Measurements from ENCODE around the gene AIG1.

AIG1 gene

DNA sequence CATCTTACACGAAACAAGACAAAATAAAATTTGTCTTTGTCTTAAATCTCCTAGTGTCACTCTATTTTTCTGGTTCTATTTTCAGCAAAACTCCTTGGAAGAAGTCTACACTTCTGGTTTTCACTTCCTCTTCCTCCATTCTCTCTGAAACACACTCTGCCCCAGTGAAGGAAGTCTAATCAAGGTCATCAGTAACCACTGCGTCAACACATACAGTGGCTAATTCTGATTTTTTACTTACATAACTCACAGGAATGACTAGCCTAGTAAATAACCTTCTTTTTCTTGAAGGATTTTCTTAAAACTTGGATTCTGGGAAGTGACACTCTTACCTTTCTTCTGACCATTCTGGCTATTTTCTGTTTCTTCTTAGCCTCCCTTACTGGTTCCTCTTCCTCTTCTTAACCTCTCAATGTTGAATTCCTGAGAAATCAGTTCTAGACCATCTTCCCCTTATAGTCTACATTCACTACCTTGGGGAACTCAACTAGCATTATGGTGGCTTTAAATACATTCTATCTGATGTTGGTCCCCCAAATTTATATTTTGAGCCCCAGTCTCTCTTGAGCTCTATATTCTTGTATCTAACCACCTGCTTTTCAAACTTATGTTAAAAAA, 37.5 kb downstream of the AIG1 start:
- no peak for DNase-seq

DNA sequence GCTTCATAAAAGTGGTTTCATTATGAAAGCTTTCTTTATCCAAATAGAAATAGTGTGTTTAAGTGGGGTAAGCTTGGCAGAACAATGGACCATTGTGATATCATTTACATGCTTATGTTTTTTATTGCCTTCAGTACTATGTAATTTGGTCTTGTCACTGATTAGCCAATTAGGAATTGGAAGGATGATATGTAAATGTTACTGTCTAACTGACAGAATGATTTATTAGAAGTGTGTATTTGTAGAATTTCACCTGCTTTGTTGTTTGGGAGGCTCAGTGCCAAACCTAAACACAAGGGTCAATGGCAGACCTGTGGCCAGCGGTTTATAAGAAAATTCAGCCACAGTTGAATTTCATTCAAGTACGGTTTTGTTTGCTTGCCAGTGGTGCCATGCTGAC, 39.0 kb downstream of the AIG1 start:
- no peak for DNase-seq

GRCh38 chr6:143100429-143100828, 39.7 kb downstream of the AIG1 start:
- no peak for DNase-seq

- no peak for DNase-seq
These were observed 43.2 kb downstream of the AIG1 start for GRCh38 chr6:143103916-143104315.

GRCh38 chr6:143107440-143107839, 46.8 kb downstream of the AIG1 start:
- no peak for DNase-seq

DNA sequence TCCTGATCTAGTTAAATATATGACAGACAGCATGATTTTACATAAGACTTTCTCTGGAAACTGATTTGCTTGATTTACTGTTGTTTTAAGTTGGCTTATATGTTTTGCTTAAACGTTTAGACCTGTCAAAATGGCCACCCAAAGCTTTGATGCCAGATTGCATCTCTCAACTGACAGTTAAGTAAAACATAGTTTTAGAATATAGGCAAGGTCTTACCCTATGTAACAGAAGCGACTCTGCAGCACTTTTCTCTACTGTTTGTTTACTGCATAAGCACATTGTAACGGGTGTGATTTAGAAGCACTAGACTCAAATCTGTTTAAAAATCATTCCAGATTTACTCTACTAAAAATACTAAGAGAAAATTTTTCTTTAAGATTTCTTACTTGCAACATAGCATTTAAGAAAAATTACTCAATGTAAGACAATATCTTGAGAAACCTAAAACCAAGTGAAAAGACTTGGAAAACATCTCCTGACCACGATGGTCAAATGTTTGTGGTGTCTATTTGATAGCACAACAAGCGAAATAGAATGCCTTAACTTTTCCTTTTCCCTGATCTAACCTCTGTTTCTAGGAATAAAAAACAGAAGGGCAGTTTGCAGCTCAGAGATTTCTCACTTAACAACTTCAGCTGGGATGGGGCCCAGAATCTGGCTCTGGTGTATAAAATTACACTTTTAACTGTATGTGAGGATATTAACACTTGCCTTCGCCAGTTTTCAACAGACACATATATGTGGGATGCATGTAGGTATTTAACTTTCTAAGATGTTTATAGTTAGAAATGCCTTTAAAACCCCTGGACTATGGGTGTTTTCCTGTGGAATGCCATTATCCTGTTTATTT, 47.4 kb downstream of the AIG1 start:
- DNase-seq: no peak

- no peak for DNase-seq
These were observed 48.5 kb downstream of the AIG1 start for GRCh38 chr6:143109196-143109595.

- no peak for DNase-seq
These were observed 49.9 kb downstream of the AIG1 start for GRCh38 chr6:143110572-143110971.

GRCh38 chr6:143110996-143111395, 50.3 kb downstream of the AIG1 start:
- DNase-seq: no peak

DNA sequence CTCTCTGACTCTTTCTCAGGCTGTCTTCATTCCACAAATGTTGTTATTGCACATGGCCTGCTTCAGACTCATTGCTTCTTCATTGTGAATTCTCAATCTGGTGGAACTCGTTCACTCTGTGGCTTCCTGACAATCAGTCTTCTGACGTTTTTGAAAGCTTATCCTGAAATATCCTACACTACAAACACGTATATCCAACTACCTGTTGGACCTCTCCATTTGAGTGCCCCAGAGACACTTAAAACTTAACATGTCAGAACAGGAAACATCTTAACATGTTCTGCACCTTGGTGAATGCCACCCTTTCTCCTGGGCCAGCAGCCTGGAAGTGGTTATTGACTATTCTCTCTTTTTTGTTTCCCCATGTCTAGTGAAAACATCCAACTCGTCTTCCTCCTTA, 50.8 kb downstream of the AIG1 start:
- DNase-seq: no peak

DNA sequence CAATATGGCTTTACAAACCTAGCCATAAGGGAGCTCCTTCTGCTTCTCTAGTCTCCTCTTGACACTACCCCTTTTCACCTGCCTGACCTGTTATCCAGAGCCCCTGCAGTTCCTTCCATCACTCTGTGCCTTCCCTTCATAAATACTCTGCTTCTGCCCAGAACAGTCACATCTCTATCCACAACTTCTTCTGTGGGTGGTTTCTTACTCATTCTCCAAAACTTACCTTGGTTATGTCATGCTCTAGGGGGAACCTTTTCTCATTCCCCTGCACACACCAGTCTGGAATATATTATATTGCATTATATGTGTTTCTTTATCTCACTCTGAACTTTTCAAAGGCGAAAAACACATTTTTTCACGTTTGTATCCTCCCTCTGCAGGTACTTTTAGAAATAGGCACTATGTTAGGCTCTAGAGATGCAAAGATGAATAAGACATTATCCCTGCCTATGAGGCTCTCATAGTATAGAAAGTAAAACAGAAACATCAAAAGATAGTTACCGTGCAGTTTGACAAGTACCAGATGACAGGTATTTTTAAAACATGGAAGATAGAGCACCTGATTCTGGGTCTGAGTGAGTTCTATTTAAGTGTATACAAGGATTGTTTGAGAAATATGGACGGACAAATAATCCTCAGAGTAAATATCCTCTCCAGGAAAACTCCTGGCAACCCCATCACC, 51.5 kb downstream of the AIG1 start:
- DNase-seq: no peak

GRCh38 chr6:143112837-143113236, 52.1 kb downstream of the AIG1 start:
- DNase-seq: no peak

- DNase-seq: no peak
These were observed 55.0 kb downstream of the AIG1 start for GRCh38 chr6:143115728-143116127.

GRCh38 chr6:143117108-143117507, 56.4 kb downstream of the AIG1 start:
- no peak for DNase-seq

- DNase-seq: no peak
These were observed 58.6 kb downstream of the AIG1 start for GRCh38 chr6:143119260-143119659.

DNA sequence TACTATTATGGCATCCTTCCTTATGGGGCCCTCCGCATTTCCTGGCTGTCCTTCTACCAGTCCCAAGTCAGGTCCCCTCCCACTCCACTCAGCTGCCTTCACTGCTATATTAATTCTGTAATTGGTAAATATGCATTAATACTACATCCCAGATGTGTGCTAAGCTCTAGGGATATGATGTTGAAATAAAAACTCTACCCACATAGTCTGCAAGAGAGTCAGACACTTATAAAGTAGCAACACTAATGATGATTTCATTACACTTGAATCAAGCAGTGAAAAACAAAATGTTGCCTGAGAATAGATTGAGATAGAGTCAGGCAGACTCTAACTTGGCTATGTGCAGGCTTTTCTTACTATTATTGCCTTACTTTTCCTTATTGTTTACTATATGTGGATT, 62.4 kb downstream of the AIG1 start:
- no peak for DNase-seq

DNA sequence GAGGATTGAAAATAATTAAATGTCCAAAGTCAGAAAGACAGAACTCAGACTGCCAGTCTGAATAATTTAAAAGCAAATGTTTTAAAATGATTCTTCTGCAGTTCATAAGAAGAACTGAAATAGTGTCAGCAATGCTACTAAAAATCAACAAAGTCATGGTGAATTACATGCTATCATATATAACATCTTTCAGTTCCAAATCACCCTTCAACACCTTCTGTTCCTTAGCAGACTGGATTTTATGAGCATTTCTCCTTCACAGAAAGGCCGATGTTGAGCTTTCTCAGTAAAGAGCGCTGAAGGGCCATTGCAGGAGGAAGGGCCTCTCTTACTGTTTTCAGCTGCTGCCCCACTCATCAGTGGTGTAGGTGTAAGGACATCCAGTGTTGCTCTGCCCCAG, 63.3 kb downstream of the AIG1 start:
- no peak for DNase-seq

DNA sequence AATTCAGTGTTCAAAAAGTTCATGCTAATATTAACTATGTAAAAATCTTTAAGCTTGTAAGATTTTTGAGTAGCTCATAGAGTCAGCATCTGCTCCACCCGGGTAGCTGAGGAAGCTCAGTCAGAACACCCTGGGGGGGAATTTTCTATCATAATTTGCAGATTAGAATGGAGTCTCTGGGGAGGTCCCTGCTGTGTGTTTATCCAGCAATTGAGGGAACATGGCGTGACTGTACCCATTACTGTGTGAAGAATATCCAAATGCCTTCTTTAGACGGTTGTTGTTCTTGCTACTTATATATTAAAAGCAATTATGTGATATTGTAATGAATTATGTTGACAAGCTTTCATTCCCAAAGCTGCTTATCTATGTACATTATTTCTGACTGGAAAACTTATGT, 64.8 kb downstream of the AIG1 start:
- no peak for DNase-seq

DNA sequence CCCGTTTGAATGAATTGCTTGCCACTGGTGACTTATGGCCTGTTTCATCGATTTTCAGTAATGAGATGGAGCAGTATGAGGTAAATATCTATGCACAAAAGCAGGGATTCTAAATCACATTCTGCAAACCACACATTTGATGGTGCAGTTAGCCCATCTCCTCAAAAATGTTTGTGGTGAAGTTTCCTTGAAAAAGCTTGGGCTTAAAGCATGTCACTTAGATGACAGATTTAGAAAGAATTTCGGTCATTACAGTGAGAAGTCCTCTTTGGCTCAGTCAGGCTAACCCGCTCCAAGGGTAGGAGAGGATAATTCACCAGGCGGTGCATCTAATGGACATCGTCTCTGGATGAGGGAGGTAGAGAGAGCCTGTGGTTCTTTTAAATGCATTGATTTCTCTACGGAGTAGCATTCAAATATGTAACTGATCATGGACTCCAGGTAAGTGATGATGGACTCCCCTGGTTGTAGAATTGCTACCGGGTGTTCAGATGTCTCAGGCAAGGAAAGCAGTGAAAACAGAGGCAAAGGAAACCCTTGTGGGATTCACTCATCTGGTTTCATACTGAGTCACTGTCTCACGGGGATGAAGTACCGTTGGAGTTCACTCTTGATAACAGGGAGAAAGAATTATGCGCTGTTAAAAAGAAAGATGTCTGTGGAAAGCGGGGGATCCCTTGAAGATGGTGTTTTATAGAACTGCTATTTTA, 65.3 kb downstream of the AIG1 start:
- DNase-seq: no peak

GRCh38 chr6:143126574-143126941, 65.9 kb downstream of the AIG1 start:
- no peak for DNase-seq

- no peak for DNase-seq
These were observed 67.4 kb downstream of the AIG1 start for GRCh38 chr6:143127941-143128680.

- DNase-seq: no peak
These were observed 68.0 kb downstream of the AIG1 start for GRCh38 chr6:143128681-143129015.

GRCh38 chr6:143130928-143131327, 70.2 kb downstream of the AIG1 start:
- DNase-seq: no peak

Measured in activated CD4-positive, alpha-beta T cell treated with anti-CD3 and anti-CD28 coated beads, Interleukin-2, amount 50 U/mL, for 48 hours (primary cell).